ENCODE measurements around the gene SDC4. TPM values are rescaled to one million over a fixed set of nuclear protein-coding genes. Genes with fewer than 3 reads are reported as not detected.

Gene SDC4
- total and polyA plus RNA-seq, 9 of the 15 experiments (the other 6 are each of a cell fraction or from before 2014, with no cell fraction given): 2.1 to 10.7 (median 6.3) TPM

- no peak for TF ChIP-seq PYGO2 (tag; IDR thresholded peaks at IDR 0.05)
- no peak for TF ChIP-seq TAF15 (IDR thresholded peaks at IDR 0.05; ENCODE audit: low read depth, low read length)
- no peak for TF ChIP-seq ZNF143 (CRISPR knock-in tag; IDR thresholded peaks at IDR 0.05)
- no peak for TF ChIP-seq SIN3B (IDR thresholded peaks at IDR 0.05; ENCODE audit: low read depth)
Observed at GRCh38 chr20:45366192-45366591, 18.0 kb upstream of the SDC4 start (continued).

- ATAC-seq: no peak
- Histone ChIP-seq H4K20me1 (replicated peaks; ENCODE audit: control insufficient read depth, insufficient read depth, low read length) (no peaks in the 10 kb centered on the region), H2AFZ (ENCODE audit: low read depth, low read length) (no peak overlapping the region), H3K4me2 (ENCODE audit: insufficient read depth, low read length) (no peak overlapping the region), H3K9ac (ENCODE audit: insufficient read depth in 1 of 2, low read depth in 2 of 2, low read length in 2 of 2) (peak overlapping the region in 1 of 2 experiments; percentile 8; a peak in 1 of 4 replicates), H3K9me1 (ENCODE audit: control insufficient read depth, insufficient read depth, low read length) (no peaks in the 10 kb centered on the region), H3K27ac (ENCODE audit: extremely low read depth, low read depth, low read length) (no peak overlapping the region), H3K4me1 (replicated peaks in 1 of 2; ENCODE audit: control insufficient read depth in 2 of 2, insufficient read depth in 2 of 2, low read length in 2 of 2) (peaks cover 11 to 13% of the 10 kb centered on the region in 2 experiments; a peak in 4 of 5 replicates), H3K27me3 (ENCODE audit: control insufficient read depth in 2 of 2, insufficient read depth in 2 of 2, low read length in 2 of 2) (no peaks in the 10 kb centered on the region), H3K36me3 (ENCODE audit: control insufficient read depth, insufficient read depth, low read length) (peaks cover 39% of the 10 kb centered on the region), H3K4me3 (no peak overlapping the region), H3K9me3 (replicated peaks; ENCODE audit: control insufficient read depth, insufficient read depth, low read depth, low read length) (no peaks in the 10 kb centered on the region), H3K79me2 (ENCODE audit: control insufficient read depth, insufficient read depth, low read length) (peaks cover 20% of the 10 kb centered on the region)
- intact Hi-C loops (cut with micrococcal nuclease) (loop anchor here (10.0 kb wide), 1 partner anchor 609 kb away; the partner anchor contains the start of gene ZNF335), in situ Hi-C loops (cut with MboI) (loop anchor here (5.0 kb wide), 1 partner anchor 43 kb away; no protein-coding TSS in a partner anchor)
- no peak for FAIRE-seq
- POLR2A ChIA-PET: interaction anchor here (1.0 kb wide), 1 partner anchor 29 kb away, joined by 3 read pairs; no protein-coding TSS in a partner anchor
- 93% methylated on average over 5 of the region's 5 CpGs for WGBS (ENCODE audit: insufficient coverage, low coverage, missing lambda C conversion rate)
- TF ChIP-seq GABPA (tag; conservative IDR thresholded peaks at IDR 0.05; ENCODE audit: low read depth): no peak
- no peak for TF ChIP-seq ERF (CRISPR knock-in tag; IDR thresholded peaks at IDR 0.05)
- TF ChIP-seq HINFP (tag; conservative IDR thresholded peaks at IDR 0.05; ENCODE audit: low read depth): no peak
- TF ChIP-seq ZNF75A (CRISPR knock-in tag; IDR thresholded peaks at IDR 0.05): no peak
- TF ChIP-seq ZNF277 (CRISPR knock-in tag; IDR thresholded peaks at IDR 0.05; ENCODE audit: borderline replicate concordance): no peak
- no peak for TF ChIP-seq ZNF57 (CRISPR knock-in tag; IDR thresholded peaks at IDR 0.05)
- CTCF ChIA-PET (ENCODE audit: low intra/inter-chr PET ratio): no interaction called here
- no peak for DNase-seq (ENCODE audit: extremely low read depth in 1 of 4, low spot score in 3 of 4)
- BruUV-seq (replicated peaks): no TSS peak
Observed at GRCh38 chr20:45365444-45365970, 17.3 kb upstream of the SDC4 start.

Data from K562 (cell line).